ENCODE results near the gene HEMGN.

DNA sequence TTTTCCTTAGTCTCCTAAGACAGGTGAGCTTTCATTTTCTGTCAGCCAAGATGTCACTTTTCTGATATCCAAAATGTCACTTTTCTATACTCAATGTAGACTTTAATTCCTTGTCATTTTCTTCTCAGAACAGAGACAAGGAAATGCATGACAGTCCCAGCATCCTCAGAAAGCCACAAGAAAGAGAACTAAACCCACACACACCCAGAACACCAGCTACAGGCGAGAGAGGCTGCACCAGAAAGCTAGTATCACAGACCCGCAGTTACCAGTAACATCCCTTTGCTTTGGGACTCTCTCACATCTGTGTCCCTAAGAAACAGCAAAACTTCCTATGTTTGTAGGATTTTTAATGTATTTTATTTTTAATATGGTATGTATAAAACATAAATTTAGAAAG lies 32.7 kb downstream of the HEMGN start:
- TF ChIP-seq, protein P1, sequence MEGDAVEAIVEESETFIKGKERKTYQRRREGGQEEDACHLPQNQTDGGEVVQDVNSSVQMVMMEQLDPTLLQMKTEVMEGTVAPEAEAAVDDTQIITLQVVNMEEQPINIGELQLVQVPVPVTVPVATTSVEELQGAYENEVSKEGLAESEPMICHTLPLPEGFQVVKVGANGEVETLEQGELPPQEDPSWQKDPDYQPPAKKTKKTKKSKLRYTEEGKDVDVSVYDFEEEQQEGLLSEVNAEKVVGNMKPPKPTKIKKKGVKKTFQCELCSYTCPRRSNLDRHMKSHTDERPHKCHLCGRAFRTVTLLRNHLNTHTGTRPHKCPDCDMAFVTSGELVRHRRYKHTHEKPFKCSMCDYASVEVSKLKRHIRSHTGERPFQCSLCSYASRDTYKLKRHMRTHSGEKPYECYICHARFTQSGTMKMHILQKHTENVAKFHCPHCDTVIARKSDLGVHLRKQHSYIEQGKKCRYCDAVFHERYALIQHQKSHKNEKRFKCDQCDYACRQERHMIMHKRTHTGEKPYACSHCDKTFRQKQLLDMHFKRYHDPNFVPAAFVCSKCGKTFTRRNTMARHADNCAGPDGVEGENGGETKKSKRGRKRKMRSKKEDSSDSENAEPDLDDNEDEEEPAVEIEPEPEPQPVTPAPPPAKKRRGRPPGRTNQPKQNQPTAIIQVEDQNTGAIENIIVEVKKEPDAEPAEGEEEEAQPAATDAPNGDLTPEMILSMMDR (conservative IDR thresholded peaks at IDR 0.05 in 1 of 2, IDR thresholded peaks at IDR 0.05 in 1 of 2; ENCODE audit: extremely low read depth in 1 of 2, insufficient read depth in 1 of 2, low read depth in 1 of 2, low read length in 2 of 2) = no peak
- no peak for TF ChIP-seq EZH2 (IDR thresholded peaks at IDR 0.05; ENCODE audit: borderline replicate concordance, low read length)

All from mammary epithelial cell (primary cell).